Duodenal mucosa (tissue), 2 donors: ENCODE data around the gene ZNF215.
"Not testable (repeated sequence)": the region's sequence is repeated elsewhere in the genome, so short reads cannot be mapped to it uniquely, and the experiment has no call there.

Source experiments
- H3K27ac ChIP-seq: one replicate; pipeline ENCODE4 v1.7.0; 2013; ENCODE audit warnings: low read depth, low read length
- H3K27me3 ChIP-seq, 2 donors: one replicate each; pipeline ENCODE4 v1.7.0; 2013; ENCODE audit warnings: low read length in 2 of 2, control low read depth in 1 of 2; ENCODE audit not compliant: insufficient read depth in 2 of 2, control insufficient read depth in 1 of 2
- H3K36me3 ChIP-seq, 2 donors: one replicate each; pipeline ENCODE4 v1.7.0; 2013; ENCODE audit warnings: low read length in 2 of 2, control low read depth in 1 of 2; ENCODE audit not compliant: insufficient read depth in 2 of 2, control insufficient read depth in 1 of 2
- H3K4me1 ChIP-seq, 2 donors: one replicate each; pipeline ENCODE4 v1.7.0; 2013; ENCODE audit warnings: low read length in 2 of 2, control low read depth in 1 of 2; ENCODE audit not compliant: insufficient read depth in 2 of 2, control insufficient read depth in 1 of 2
- H3K4me3 ChIP-seq, 2 donors: one replicate each; pipeline ENCODE4 v1.7.0; 2013; ENCODE audit warnings: low read length in 2 of 2, low read depth in 1 of 2
- H3K9ac ChIP-seq, 2 donors: one replicate each; pipeline ENCODE4 v1.7.0; 2013; ENCODE audit warnings: low read length in 2 of 2, low read depth in 1 of 2
- H3K9me3 ChIP-seq, 2 donors: one replicate each; pipeline ENCODE4 v1.7.0; 2013; ENCODE audit warnings: low read length in 2 of 2, control low read depth in 1 of 2; ENCODE audit not compliant: control insufficient read depth in 1 of 2

Gene ZNF215

DNA sequence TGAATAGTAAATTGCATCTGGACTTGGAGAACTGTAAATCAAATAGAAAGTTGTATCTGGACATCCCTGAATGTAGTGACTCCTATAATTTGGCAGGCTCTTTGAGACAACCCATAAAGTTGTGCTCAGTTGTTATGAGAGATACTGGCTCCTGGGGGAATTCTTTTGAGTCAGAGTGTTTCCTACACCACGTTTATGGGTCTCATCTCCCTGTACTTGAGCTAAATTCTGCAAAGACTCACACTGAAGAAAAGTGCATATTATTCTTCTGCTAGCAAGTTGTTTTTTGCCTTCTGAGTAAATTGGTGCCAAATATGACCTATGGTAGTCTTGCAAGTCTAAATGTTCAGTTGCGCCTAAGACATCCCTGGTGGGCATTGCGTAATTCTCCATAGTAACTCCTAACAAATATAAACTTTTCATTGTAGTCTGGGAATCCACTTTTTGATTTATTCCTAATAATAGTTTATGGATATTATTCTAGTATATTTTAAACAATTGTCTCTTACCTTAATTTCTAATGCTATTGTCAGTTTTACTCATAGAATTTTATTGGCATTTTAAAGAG, 5.0 kb downstream of the ZNF215 start:
- Histone ChIP-seq H3K9me3 (no peaks in the 10 kb centered on the region), H3K4me1 (peaks cover 0 to 13% of the 10 kb centered on the region in 2 donors), H3K9ac (no peak overlapping the region), H3K4me3 (no peak overlapping the region), H3K27me3 (peaks cover 0 to 4% of the 10 kb centered on the region in 2 donors), H3K36me3 (no peaks in the 10 kb centered on the region), H3K27ac (no peak overlapping the region)

- no peak overlapping the region for H3K27ac ChIP-seq
- H3K9ac ChIP-seq, result no peak overlapping the region
- H3K4me1 ChIP-seq, result peaks cover 0 to 6% of the 10 kb centered on the region in 2 donors
- no peaks in the 10 kb centered on the region for H3K9me3 ChIP-seq
- no peak overlapping the region for H3K4me3 ChIP-seq
- H3K27me3 ChIP-seq, result peaks cover 0 to 4% of the 10 kb centered on the region in 2 donors
- H3K36me3 ChIP-seq, result no peaks in the 10 kb centered on the region
Observed at GRCh38 chr11:6932145-6932544, 5.9 kb downstream of the ZNF215 start.

DNA sequence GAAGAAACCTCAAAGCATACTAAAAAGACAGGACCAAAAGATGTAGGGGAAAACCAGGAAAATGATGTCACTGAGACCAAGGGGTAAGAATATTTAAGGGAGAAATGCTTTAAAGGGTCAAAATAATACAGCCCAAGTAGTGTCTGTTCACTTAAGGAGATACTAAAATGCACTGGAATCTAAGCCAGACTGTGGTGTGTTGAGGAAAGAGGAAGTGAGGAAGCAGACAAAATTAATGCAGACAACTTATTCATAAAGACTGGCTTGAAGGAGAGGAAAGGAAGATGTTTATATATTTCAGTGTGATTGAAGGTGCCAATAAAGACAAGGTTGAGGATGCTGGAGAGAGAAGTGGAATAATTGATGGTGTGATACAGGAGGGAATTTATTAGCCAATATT, 15.7 kb downstream of the ZNF215 start:
- no peaks in the 10 kb centered on the region for H3K36me3 ChIP-seq
- no peaks in the 10 kb centered on the region for H3K4me1 ChIP-seq
- no peaks in the 10 kb centered on the region for H3K27me3 ChIP-seq
- no peak overlapping the region for H3K27ac ChIP-seq
- no peaks in the 10 kb centered on the region for H3K9me3 ChIP-seq
- H3K9ac ChIP-seq, result no peak overlapping the region
- H3K4me3 ChIP-seq, result no peak overlapping the region

DNA sequence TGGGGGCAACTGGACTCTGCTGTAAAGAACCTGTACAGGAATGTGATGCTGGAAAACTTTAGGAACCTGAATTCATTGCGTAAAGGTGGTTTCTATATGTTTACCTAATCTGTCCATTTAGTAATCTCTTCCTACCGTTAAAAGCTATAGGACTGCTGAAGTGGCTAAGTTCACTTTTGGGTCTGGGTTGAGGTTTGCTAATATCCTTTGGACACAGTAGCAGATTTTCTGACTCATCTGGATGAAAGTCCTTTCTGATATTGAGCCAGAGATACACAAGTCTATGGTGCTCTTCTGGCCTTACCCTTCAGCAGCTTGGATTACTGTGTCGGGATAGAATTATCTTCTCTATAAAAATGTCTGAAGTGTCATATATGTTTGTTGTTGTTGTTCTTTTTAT, 16.9 kb downstream of the ZNF215 start:
- Histone ChIP-seq H3K36me3 (no peaks in the 10 kb centered on the region), H3K9me3 (no peaks in the 10 kb centered on the region), H3K4me1 (no peaks in the 10 kb centered on the region), H3K9ac (no peak overlapping the region), H3K4me3 (no peak overlapping the region), H3K27me3 (no peaks in the 10 kb centered on the region), H3K27ac (no peak overlapping the region)

DNA sequence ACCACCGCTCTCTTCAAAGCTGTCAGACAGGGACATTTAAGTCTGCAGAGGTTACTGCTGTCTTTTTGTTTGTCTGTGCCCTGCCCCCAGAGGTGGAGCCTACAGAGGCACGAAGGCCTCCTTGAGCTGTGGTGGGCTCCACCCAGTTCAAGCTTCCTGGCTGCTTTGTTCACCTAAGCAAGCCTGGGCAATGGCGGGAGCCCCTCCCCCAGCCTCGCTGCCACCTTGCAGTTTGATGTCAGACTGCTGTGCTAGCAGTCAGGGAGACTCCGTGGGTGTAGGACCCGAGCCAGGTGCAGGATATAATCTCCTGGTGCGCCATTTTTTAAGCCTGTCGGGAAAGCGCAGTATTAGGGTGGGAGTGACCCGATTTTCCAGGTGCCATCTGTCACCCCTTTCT, 28.0 kb downstream of the ZNF215 start:
- not testable (repeated sequence) for H3K4me3 ChIP-seq, H3K36me3 ChIP-seq, H3K9ac ChIP-seq, H3K4me1 ChIP-seq, H3K27me3 ChIP-seq, H3K9me3 ChIP-seq, H3K27ac ChIP-seq

- H3K36me3 ChIP-seq, result no peaks in the 10 kb centered on the region
- H3K27me3 ChIP-seq, result no peaks in the 10 kb centered on the region
- H3K4me3 ChIP-seq, result no peak overlapping the region
- no peaks in the 10 kb centered on the region for H3K9me3 ChIP-seq
- H3K4me1 ChIP-seq, result no peaks in the 10 kb centered on the region
- H3K9ac ChIP-seq, result no peak overlapping the region
- H3K27ac ChIP-seq, result no peak overlapping the region
Observed at GRCh38 chr11:6962141-6962540, 35.9 kb downstream of the ZNF215 start.

DNA sequence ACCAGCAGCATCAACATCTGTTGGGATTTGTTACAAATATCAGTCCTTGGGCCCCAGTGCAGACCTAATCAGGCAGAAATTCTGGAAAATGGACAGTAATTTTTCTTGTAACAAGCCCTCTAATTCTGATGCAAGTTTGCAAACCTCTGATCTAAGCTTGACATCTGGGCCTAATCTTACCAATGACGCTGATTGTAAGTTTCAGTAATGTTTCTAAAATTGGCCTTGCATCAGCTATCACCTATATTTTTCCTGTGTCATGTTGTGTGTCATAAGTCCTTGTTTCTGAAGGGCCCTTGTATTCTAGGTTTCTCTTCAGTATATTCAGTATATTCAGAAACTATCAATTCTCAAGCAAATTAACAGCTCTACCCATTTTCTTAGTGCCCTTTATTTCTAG, 36.4 kb downstream of the ZNF215 start:
- H3K27ac ChIP-seq, result no peak overlapping the region
- no peak overlapping the region for H3K9ac ChIP-seq
- no peaks in the 10 kb centered on the region for H3K36me3 ChIP-seq
- no peaks in the 10 kb centered on the region for H3K9me3 ChIP-seq
- no peak overlapping the region for H3K4me3 ChIP-seq
- H3K4me1 ChIP-seq, result no peaks in the 10 kb centered on the region
- H3K27me3 ChIP-seq, result no peaks in the 10 kb centered on the region

- no peak overlapping the region for H3K27ac ChIP-seq
- no peaks in the 10 kb centered on the region for H3K9me3 ChIP-seq
- no peaks in the 10 kb centered on the region for H3K36me3 ChIP-seq
- no peak overlapping the region for H3K4me3 ChIP-seq
- no peaks in the 10 kb centered on the region for H3K27me3 ChIP-seq
- H3K9ac ChIP-seq, result no peak overlapping the region
- H3K4me1 ChIP-seq, result no peaks in the 10 kb centered on the region
Observed at GRCh38 chr11:6968816-6969215, 42.6 kb downstream of the ZNF215 start.

DNA sequence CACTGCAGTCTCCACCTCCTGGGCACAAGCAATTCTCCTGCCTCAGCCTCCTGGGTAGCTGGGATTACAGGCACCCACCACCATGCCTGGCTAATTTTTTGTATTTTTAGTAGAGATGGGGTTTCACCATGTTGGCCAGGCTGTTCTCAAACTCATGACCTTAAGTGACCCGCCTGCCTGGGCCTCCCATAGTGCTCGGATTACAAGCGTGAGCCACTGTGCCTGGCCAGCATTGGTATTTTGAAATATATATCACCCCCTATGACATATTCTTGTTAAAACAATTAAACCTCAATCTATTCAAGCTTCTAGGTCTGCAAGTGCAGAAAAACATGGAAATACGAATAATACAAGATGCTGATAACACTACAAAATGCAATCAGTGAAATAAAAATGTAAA, 43.6 kb downstream of the ZNF215 start:
- H3K27me3 ChIP-seq, H3K4me1 ChIP-seq, H3K27ac ChIP-seq, H3K9ac ChIP-seq, H3K4me3 ChIP-seq, H3K36me3 ChIP-seq, H3K9me3 ChIP-seq: not testable (repeated sequence)

GRCh38 chr11:6979365-6979764, 53.1 kb downstream of the ZNF215 start:
- H3K9ac ChIP-seq, result no peak overlapping the region
- no peaks in the 10 kb centered on the region for H3K9me3 ChIP-seq
- H3K27ac ChIP-seq, result no peak overlapping the region
- H3K4me1 ChIP-seq, result no peaks in the 10 kb centered on the region
- no peak overlapping the region for H3K4me3 ChIP-seq
- H3K36me3 ChIP-seq, result no peaks in the 10 kb centered on the region
- no peaks in the 10 kb centered on the region for H3K27me3 ChIP-seq

DNA sequence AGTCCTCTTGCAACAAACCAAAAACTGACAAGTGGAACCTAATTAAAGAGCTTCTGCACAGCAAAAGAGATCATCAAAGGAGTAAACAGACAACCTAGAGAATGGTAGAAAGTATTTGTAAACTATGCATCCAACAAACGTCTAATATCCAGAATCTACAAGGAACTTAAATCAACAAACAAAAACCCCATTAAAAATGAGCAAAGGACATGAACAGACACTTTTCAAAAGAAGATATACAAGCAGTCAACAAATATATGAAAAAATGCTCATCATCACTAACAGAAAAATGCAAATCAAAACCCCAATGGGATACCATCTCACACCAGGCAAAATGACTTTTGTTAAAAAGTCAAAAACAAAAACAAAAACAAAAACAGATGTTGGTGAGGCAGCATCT, 60.3 kb downstream of the ZNF215 start:
- no peaks in the 10 kb centered on the region for H3K36me3 ChIP-seq
- no peak overlapping the region for H3K4me3 ChIP-seq
- H3K9ac ChIP-seq, result no peak overlapping the region
- H3K4me1 ChIP-seq, result no peaks in the 10 kb centered on the region
- H3K9me3 ChIP-seq, result no peaks in the 10 kb centered on the region
- H3K27me3 ChIP-seq, result no peaks in the 10 kb centered on the region
- no peak overlapping the region for H3K27ac ChIP-seq
